OCI-LY1 (cell line): Measurements from ENCODE around the gene ZNF575.

ENCODE experiments used
- EZH2 ChIP-seq: fragments of 200-600 bp; sonication (generic), shearing (Covaris generic); IDR thresholded peaks from 2 replicates; pipeline ENCODE4 v1.8.0; 2017; ENCODE audit warnings: borderline replicate concordance, mixed run types, mild to moderate bottlenecking, antibody characterized with exemption, low read length, moderate library complexity, mixed read lengths
- TF ChIP-seq, protein P1 (sequence below): fragments of 200-600 bp; sonication (generic), shearing (Covaris generic); IDR thresholded peaks from 2 replicates; pipeline ENCODE4 v1.5.1; 2017; ENCODE audit warnings: mild to moderate bottlenecking, antibody characterized with exemption, low read length, moderate library complexity, mixed read lengths

DNA sequence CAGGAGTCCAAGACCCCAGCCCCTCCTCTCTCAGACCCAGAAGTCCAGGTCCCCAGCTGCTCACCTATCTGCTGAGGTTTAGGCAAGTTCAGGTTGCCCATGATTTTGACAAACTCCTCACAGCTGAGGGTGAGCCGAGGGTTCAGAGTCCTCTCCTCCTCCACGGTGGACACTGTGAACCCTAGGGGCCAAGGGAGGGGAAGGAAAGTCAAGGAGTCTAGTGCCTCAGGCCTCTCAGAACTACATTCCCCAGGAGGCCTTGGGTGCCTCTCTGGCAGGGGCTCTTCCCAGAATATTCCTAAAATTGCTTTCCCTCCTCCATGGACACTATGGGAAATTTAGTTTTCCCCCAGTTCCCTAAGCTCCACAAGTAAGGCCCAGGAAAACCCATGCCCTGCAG is 25.1 kb upstream of the ZNF575 start:
- TF ChIP-seq, protein P1, sequence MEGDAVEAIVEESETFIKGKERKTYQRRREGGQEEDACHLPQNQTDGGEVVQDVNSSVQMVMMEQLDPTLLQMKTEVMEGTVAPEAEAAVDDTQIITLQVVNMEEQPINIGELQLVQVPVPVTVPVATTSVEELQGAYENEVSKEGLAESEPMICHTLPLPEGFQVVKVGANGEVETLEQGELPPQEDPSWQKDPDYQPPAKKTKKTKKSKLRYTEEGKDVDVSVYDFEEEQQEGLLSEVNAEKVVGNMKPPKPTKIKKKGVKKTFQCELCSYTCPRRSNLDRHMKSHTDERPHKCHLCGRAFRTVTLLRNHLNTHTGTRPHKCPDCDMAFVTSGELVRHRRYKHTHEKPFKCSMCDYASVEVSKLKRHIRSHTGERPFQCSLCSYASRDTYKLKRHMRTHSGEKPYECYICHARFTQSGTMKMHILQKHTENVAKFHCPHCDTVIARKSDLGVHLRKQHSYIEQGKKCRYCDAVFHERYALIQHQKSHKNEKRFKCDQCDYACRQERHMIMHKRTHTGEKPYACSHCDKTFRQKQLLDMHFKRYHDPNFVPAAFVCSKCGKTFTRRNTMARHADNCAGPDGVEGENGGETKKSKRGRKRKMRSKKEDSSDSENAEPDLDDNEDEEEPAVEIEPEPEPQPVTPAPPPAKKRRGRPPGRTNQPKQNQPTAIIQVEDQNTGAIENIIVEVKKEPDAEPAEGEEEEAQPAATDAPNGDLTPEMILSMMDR = no peak
- TF ChIP-seq EZH2 = no peak
